HG02885 (cell line): ENCODE data around the gene CACNA2D4.

ENCODE experiments used
- ATAC-seq: cut with Tn5 transposase; IDR thresholded peaks from one replicate; pipeline ENCODE4 v1.9.1; 2021; ENCODE audit warnings: mild to moderate bottlenecking; ENCODE audit not compliant: unreplicated experiment, poor library complexity

CACNA2D4 gene

GRCh38 chr12:1760566-1761382, 157.7 kb downstream of the CACNA2D4 start:
- ATAC-seq, result no peak

- ATAC-seq, result no peak
Measured at GRCh38 chr12:1758887-1759286, 159.6 kb downstream of the CACNA2D4 start.

- ATAC-seq, result no peak
Measured at GRCh38 chr12:1758376-1758775, 160.1 kb downstream of the CACNA2D4 start.

GRCh38 chr12:1750300-1750699, 168.2 kb downstream of the CACNA2D4 start:
- ATAC-seq, result no peak

- ATAC-seq, result no peak
Measured at GRCh38 chr12:1749019-1749418, 169.4 kb downstream of the CACNA2D4 start.

- ATAC-seq, result no peak
Measured at GRCh38 chr12:1747609-1748008, 170.8 kb downstream of the CACNA2D4 start.

GRCh38 chr12:1744932-1745331, 173.5 kb downstream of the CACNA2D4 start:
- ATAC-seq, result no peak
